COLO668 (cell line): Measurements from ENCODE around the gene VGLL3.
A peak's percentile ranks its signal among the peaks of the same experiment; 100 is the strongest.
"Not testable (repeated sequence)": the region's sequence is repeated elsewhere in the genome, so short reads cannot be mapped to it uniquely, and the experiment has no call there.

Source experiments
- DNase-seq: peaks from one replicate; lab custom pipeline; 2025; ENCODE audit not compliant: unreplicated experiment; lab: John Stamatoyannopoulos, UW

The VGLL3 gene, protein sequence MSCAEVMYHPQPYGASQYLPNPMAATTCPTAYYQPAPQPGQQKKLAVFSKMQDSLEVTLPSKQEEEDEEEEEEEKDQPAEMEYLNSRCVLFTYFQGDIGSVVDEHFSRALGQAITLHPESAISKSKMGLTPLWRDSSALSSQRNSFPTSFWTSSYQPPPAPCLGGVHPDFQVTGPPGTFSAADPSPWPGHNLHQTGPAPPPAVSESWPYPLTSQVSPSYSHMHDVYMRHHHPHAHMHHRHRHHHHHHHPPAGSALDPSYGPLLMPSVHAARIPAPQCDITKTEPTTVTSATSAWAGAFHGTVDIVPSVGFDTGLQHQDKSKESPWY

GRCh38 chr3:86990734-86991481 is at the start of gene VGLL3:
TSS of gene VGLL3 (minus strand) at chr3:86991149. CDS start at chr3:86990743, 406 bp downstream.
- DNase-seq, result peak; percentile 57

GRCh38 chr3:87037652-87038051 is 46.7 kb upstream of the VGLL3 start:
- DNase-seq, result no peak

DNA sequence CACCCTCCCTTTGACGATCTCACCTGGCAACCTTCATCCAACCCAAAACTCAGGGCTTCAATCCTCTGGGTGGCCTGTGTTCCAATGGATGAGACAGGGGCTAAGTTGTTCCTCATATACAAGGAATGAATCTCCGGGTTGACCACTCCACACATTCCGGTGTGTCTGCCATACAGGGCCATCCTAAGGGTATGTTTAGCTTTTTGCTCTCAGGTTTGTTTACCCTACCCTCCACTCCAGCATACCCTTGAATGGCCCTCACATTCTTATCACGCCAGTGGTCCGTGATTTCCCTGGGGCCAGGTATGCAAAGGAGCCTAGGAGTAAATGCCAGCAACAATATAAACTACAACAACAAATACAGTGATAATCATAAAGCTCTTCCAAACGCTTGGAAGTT is 45.7 kb upstream of the VGLL3 start:
- no peak for DNase-seq

DNA sequence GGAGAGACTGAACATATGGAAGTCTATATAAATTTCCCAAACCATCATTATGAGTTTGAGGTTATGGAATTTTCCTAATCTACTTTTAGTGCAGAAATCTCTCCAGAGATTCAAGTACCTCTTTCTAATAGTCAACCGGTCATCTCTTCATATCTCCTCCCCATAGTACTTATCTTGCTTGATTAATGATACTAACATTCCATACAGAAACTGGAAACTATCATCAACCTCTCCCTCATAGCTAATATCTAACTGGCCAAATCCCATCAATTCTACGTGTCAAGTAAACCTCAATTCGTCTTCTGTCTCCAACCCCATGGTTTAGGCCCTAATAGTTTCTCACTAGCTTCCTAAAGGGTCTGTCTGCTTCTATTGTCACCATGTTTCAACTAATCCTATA is 44.4 kb upstream of the VGLL3 start:
- no peak for DNase-seq

- DNase-seq, result no peak
Measured at GRCh38 chr3:87033205-87033604, 42.3 kb upstream of the VGLL3 start.

GRCh38 chr3:87025661-87026645 is 35.0 kb upstream of the VGLL3 start:
- DNase-seq, result no peak

DNA sequence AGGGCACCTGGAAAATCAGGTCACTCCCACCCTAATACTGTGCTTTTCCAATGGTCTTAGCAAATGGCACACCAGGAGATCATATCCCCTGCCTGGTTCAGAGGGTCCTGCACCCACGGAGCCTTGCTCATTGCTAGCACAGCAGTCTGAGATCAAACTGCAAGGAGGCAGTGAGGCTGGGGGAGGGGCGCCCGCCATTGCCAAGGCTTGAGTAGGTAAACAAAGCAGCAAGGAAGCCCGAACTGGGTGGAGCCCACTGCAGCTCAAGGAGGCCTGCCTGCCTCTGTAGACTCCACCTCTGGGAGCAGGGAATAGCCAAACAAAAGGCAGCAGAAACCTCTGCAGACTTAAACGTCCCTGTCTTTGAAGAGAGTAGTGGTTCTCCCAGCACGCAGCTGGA is 26.4 kb upstream of the VGLL3 start:
- not testable (repeated sequence) for DNase-seq

GRCh38 chr3:87009271-87009670 is 18.3 kb upstream of the VGLL3 start:
- no peak for DNase-seq

- no peak for DNase-seq
Measured at GRCh38 chr3:87006844-87007439, 16.0 kb upstream of the VGLL3 start.

DNA sequence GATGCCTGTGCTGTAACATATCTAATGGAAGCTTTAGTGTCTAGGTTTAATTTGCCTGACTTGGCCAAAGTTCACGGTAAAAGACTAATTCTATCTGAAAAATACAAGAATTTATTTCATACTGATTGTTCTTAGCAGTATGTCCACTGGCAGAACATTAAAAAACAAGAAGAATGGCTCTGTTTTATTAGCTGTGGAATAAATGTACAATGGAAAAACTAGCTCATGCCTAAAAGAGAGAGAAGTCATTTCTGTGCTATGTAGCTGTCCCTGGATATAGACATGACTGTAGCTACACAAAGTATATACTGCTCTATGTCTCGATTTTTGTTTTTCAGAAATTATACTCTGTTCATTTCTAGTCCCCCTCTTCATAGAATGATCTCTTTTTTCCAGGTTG is 13.9 kb upstream of the VGLL3 start:
- DNase-seq, result no peak

DNA sequence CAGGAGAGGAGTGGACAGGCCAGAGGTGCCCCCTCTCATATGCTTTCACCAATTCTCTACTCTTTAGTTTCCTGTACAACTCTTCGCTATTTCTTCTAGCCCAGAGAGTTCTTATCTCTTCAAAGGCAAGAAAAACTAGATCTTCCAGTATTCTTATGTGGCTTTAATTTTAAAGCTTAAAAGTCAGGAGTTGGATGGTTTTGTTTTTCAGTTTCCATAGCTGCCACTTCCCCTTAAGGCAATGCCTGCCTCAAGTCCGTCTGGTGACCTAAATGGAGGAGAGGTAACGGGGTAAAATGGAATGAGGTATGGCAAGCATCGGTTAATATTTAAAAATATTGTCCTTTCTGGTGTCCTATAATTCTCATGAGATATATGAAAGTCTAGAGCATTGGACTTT is 11.4 kb upstream of the VGLL3 start:
- DNase-seq, result no peak

GRCh38 chr3:87001473-87002098 is 10.6 kb upstream of the VGLL3 start:
- DNase-seq, result no peak

GRCh38 chr3:87000940-87001339 is 10.0 kb upstream of the VGLL3 start:
- DNase-seq, result no peak

GRCh38 chr3:86998569-86998968 is 7.6 kb upstream of the VGLL3 start:
- DNase-seq, result no peak

GRCh38 chr3:86996261-86996955 is 5.5 kb upstream of the VGLL3 start:
- DNase-seq, result no peak

GRCh38 chr3:86995537-86995936 is 4.6 kb upstream of the VGLL3 start:
- DNase-seq, result no peak

DNA sequence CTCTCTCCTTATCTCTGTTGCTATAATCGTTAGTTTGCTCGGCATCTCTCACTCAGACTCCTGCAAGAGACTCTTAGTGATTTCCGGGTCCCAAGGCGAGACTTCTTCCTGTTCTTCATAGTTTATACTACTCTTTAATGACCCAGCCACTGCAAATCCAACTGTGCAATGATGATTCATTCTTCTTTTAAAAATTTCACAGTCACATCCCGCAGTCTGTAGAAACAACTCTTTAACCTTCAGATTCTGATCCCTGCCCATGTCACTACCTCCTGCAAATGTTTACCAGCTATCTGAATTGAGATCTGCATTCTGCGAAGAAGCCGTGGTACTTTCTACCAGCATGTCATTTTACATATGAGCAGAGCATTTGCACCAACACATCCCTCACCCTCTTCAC is 2.8 kb upstream of the VGLL3 start:
- no peak for DNase-seq

- no peak for DNase-seq
Measured at GRCh38 chr3:86991840-86992435, 989 bp upstream of the VGLL3 start.

- no peak for DNase-seq
Measured at GRCh38 chr3:86991482-86991815, 500 bp upstream of the VGLL3 start.
